SH-SY5Y (cell line): ENCODE data around the gene SLC41A3.

ENCODE experiments used
- GATA2 ChIP-seq: IDR thresholded peaks from 2 replicates; pipeline ENCODE4 v1.6.1; 2011; ENCODE audit warnings: mild to moderate bottlenecking, low read depth, low read length
- GATA3 ChIP-seq: IDR thresholded peaks from 2 replicates; pipeline ENCODE4 v1.6.1; 2011; ENCODE audit warnings: low read depth, mild to moderate bottlenecking, low read length, moderate library complexity

DNA sequence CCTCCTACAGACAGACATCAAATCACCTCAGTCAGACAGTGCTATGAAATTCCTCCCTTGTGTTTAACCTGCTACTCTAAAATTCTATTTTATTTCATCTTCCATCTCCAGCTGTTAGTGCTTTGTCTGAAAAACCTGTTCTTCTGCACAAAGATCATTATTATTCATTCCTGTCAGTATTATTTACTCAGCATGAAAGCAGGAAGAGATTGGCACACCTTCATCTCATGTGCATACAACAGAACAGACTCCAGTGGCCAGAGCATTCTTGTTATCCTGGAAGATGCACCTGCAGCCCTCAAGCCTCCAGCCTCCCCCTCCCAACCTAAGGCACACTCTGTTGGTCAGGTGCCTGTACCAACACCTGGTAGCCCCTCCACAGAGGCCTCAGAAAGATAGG, 116.8 kb downstream of the SLC41A3 start:
- TF ChIP-seq GATA2 (no peak), GATA3 (no peak)
